Pancreas (tissue), 10 donors: ENCODE measurements around the gene MEAK7. TPM values are rescaled to one million over a fixed set of nuclear protein-coding genes. Genes with fewer than 3 reads are reported as not detected.

ENCODE experiments used
- ATAC-seq, 4 donors: fragments of 200-7000 bp; cut with Tn5 transposase; one replicate each; pipeline versions ENCODE4 v1.8.0 to v1.9.1; 2020; ENCODE audit warnings: mild to moderate bottlenecking in 4 of 4, moderate library complexity in 4 of 4
- DNase-seq, 6 donors: peaks; one replicate each; pipeline ENCODE4 v3.0.0-alpha.2; 2020
- FAIRE-seq: peaks from 2 replicates; lab custom pipeline; 2012; peaks lifted over from hg19 to GRCh38; lab: Jason Lieb, UNC
- H3K27ac ChIP-seq, 4 donors: fragments of 200-600 bp; sonication (generic); 1 replicate in 3 of 4; 2 replicates in 1 of 4; pipeline versions ENCODE4 v1.5.0 to v1.8.0; 2020
- H3K27me3 ChIP-seq, 4 donors: fragments of 200-600 bp; one replicate each; pipeline ENCODE4 v1.8.0; 2021
- H3K36me3 ChIP-seq, 3 donors: fragments of 200-600 bp; sonication (generic) in 1 of 3; one replicate each; pipeline versions ENCODE4 v1.5.0 to v1.8.0; 2020 to 2021
- H3K4me1 ChIP-seq, 3 donors: fragments of 200-600 bp; one replicate each; pipeline ENCODE4 v1.8.0; 2021
- H3K4me3 ChIP-seq, 4 donors: fragments of 200-600 bp; sonication (generic) in 2 of 4; one replicate each; pipeline versions ENCODE4 v1.5.0 to v1.8.0; 2020 to 2021
- H3K9me3 ChIP-seq, 4 donors: fragments of 200-600 bp; one replicate each; pipeline ENCODE4 v1.8.0; 2021
- WGBS, 2 donors: extraction: QIAGEN DNeasy Blood & Tissue Kit; methylation state at CpG; one replicate each; pipeline ENCODE4 v1.1.7; 2013; 5-methylcytosine and 5-hydroxymethylcytosine counted together
- intact Hi-C, 3 donors: fragments of 100-400 bp; cut with DNase I; formaldehyde crosslinking; loops; one replicate each; pipeline versions ENCODE4 v1.11.1 to v1.14.2; 2022
- polyA plus RNA-seq, 2 donors: library from polyadenylated mRNA; stranded (reverse); fragments of 200-250 nt; gene quantifications; one replicate each; pipeline ENCODE4 v1.2.3, GENCODE V29; 2013
- total RNA-seq, 6 donors: library from RNA; stranded (reverse); fragmentation: NEBNext Ultra II Directional in 4 of 6; extraction: Animal tissue kit (Norgen Biotek cat#: 25700) in 4 of 6; gene quantifications; one replicate each; pipeline versions ENCODE4 v1.2.1 to v1.2.4, GENCODE V29; 2021 to 2023
- TF ChIP-seq, protein P1 (sequence below), 4 donors: fragments of 200-600 bp; sonication (generic) in 3 of 4; IDR thresholded peaks; one replicate each; pipeline versions ENCODE4 v1.5.0 to v1.8.0; 2021; ENCODE audit warnings: antibody characterized with exemption in 4 of 4
- donor health status: healthy with polysubstance abuse.
- donor health status: DM: no; HTN: no; CAD: no; lungs with moderate emphysema.
- donor health status: DM: no; HTN: no; CAD: no.
- donor health status: control.
- donor health status: control.
- donor health status: Bipolar disorder and iron deficiency.
- donor health status: DM: yes; HTN: yes; CAD: no.
- donor health status: DM: no; HTN: no; CAD: no.
- donor health status: DM: no; HTN: no; CAD: no.
- donor health status: DM: yes; HTN: yes; CAD: no.

The MEAK7 gene
- total and polyA plus RNA-seq, 8 donors = 2.1 to 10.5 (median 4.8) TPM

DNA sequence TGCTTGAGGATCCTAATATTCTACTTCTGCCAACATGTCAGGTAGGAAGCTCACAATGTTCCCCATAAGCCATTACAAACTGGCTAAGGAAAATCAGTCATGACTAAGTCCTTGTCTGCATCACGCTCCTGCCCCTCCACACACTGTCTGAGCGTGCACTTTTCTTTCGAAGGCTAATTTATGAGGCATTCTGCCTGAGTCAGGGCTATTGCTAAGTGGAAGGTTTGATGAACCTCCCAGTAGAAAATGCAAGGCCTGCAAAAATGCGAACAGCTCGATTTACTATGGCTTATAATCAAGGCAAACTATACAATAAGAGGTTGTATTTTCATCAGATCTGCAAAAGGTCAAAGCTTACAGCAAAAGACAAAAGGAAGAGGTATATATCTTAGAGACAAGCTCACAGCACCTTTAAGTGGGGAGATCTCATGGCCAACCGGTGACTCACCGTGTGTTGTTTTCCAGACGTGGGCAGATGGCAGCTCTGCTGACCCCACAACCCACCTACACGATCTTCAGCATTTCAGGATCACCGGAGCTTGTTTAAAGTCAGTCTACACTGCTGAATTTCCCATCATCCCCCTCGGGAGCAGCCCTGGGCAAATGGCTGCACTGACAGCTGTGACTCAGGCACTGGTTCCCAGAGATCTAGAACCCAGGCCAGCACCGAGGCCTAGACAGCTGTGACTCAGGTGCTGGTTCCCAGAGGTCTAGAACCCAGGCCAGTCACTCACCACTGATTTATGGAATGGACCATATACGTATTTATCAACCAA is 26.1 kb downstream of the MEAK7 start:
- no peak overlapping the region for H3K27ac ChIP-seq
- no peaks in the 10 kb centered on the region for H3K9me3 ChIP-seq
- intact Hi-C loops = no loop called here
- TF ChIP-seq, protein P1, sequence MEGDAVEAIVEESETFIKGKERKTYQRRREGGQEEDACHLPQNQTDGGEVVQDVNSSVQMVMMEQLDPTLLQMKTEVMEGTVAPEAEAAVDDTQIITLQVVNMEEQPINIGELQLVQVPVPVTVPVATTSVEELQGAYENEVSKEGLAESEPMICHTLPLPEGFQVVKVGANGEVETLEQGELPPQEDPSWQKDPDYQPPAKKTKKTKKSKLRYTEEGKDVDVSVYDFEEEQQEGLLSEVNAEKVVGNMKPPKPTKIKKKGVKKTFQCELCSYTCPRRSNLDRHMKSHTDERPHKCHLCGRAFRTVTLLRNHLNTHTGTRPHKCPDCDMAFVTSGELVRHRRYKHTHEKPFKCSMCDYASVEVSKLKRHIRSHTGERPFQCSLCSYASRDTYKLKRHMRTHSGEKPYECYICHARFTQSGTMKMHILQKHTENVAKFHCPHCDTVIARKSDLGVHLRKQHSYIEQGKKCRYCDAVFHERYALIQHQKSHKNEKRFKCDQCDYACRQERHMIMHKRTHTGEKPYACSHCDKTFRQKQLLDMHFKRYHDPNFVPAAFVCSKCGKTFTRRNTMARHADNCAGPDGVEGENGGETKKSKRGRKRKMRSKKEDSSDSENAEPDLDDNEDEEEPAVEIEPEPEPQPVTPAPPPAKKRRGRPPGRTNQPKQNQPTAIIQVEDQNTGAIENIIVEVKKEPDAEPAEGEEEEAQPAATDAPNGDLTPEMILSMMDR (IDR thresholded peaks at IDR 0.05) = no peak
- no peak overlapping the region for H3K4me3 ChIP-seq
- H3K27me3 ChIP-seq = no peaks in the 10 kb centered on the region
- FAIRE-seq (no peak), ATAC-seq (peak in 1 of 4 donors; percentile 35), DNase-seq (no peak)
- H3K4me1 ChIP-seq = no peaks in the 10 kb centered on the region
- H3K36me3 ChIP-seq = peaks cover 0 to 7% (median 0%) of the 10 kb centered on the region in 3 donors
- 81% methylated on average over 13 of the region's 13 CpGs for WGBS, 2 donors

DNA sequence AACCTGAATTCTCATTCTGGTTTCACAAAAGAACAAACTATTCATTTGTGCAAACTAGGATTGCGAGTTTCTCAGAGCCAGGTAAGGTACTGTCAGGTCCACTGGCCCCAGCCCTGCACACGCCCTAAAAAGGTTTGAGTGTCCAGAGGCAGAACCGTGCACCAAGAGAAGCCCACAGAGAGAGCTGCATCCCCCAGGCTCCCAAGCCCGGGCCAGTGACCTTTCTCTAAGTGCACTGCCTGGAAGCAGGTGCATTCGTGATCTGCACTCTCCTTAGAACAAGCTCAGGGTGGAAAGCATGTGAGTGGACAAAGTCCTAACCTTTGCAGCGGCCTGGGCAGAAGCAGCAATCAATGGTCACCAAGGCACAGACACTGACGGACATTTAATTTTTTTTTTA is 26.8 kb downstream of the MEAK7 start:
- DNase-seq (no peak), ATAC-seq (no peak), FAIRE-seq (no peak)
- 74 to 77% methylated on average over 7 of the region's 7 CpGs for WGBS, 2 donors
- intact Hi-C loops = no loop called here
- TF ChIP-seq, protein P1 (IDR thresholded peaks at IDR 0.05) = no peak
- no peak overlapping the region for H3K4me3 ChIP-seq
- no peaks in the 10 kb centered on the region for H3K4me1 ChIP-seq
- peaks cover 0 to 7% (median 0%) of the 10 kb centered on the region in 3 donors for H3K36me3 ChIP-seq
- no peak overlapping the region for H3K27ac ChIP-seq
- H3K27me3 ChIP-seq = no peaks in the 10 kb centered on the region
- no peaks in the 10 kb centered on the region for H3K9me3 ChIP-seq

DNA sequence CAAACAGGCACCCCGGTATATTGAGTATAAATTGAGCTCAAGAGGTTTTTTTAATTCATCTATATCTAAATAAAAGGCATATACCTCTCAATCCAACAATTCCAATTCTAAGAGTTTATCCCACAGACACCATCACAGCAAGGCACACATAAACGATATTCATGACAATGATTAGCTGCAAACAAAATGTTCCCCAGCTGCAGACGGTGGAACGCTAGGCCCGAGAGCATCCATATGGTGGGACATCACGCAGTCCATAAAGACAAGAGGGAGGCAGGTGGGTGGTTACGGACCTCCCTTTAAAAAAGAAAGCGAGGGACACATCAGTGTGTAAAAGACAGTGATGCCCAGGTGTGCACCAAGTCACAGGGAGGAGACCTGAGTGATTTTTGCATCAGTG is 28.1 kb downstream of the MEAK7 start:
- 96 to 97% methylated on average over 8 of the region's 8 CpGs for WGBS, 2 donors
- H3K9me3 ChIP-seq = no peaks in the 10 kb centered on the region
- DNase-seq (no peak), FAIRE-seq (no peak), ATAC-seq (no peak)
- H3K4me3 ChIP-seq = no peak overlapping the region
- intact Hi-C loops = no loop called here
- peaks cover 0 to 7% (median 0%) of the 10 kb centered on the region in 3 donors for H3K36me3 ChIP-seq
- no peaks in the 10 kb centered on the region for H3K4me1 ChIP-seq
- no peaks in the 10 kb centered on the region for H3K27me3 ChIP-seq
- H3K27ac ChIP-seq = no peak overlapping the region
- TF ChIP-seq, protein P1 (IDR thresholded peaks at IDR 0.05) = no peak

DNA sequence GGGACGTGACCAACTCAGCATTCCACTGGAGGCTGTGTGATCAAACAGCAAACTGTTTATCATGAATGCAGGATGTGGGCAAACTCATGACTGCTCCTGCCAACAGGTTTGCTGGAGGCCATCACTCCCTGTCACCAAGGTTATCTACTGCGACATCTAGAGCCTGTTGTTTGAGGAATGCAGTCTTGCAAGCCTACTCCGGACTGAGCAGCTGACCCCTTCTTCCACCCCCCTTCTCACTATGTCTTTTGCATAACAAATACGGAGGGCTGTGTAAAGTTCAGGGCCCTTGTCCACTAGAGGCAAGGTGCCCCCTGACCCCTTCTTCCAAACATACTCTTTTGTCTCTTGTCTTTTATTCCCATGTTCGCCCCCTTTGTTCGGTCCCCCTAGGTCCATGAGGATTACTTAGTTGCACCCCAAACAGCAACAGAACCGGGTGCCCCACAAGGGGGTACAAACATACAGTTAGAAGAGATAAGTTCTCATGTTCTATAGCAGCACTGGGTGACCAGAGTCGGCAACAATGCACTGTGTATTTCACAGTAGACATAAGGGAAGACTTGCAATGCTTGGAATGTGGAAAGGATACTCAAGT is 28.7 kb downstream of the MEAK7 start:
- no peak overlapping the region for H3K27ac ChIP-seq
- DNase-seq (no peak), FAIRE-seq (no peak), ATAC-seq (no peak)
- TF ChIP-seq, protein P1 (IDR thresholded peaks at IDR 0.05) = no peak
- H3K27me3 ChIP-seq = no peaks in the 10 kb centered on the region
- no peak overlapping the region for H3K4me3 ChIP-seq
- peaks cover 0 to 7% (median 0%) of the 10 kb centered on the region in 3 donors for H3K36me3 ChIP-seq
- intact Hi-C loops = no loop called here
- no peaks in the 10 kb centered on the region for H3K4me1 ChIP-seq
- H3K9me3 ChIP-seq = no peaks in the 10 kb centered on the region
- WGBS, 2 donors = 67 to 78% methylated on average over 8 of the region's 8 CpGs

DNA sequence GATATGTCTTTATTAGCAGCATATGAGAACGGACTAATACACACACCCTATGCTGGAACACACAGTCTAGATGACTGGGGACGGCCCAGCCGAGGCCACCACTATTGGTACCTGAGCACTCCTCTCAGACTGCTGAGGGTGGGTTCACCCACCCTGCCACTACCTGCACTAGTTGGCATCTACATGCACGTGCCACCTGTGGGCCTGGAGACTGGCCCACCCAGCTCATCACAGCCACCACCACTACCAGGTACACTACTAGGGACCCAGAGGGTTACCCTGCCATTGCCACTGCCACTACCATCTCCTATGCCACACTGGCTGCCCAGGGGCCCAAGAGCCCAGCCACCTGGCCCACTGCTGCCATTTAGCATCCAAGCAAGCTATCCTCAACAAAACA is 32.5 kb downstream of the MEAK7 start:
- no peaks in the 10 kb centered on the region for H3K9me3 ChIP-seq
- no peaks in the 10 kb centered on the region for H3K27me3 ChIP-seq
- intact Hi-C loops = no loop called here
- DNase-seq = no peak
- TF ChIP-seq, protein P1 (IDR thresholded peaks at IDR 0.05) = no peak
- no peaks in the 10 kb centered on the region for H3K36me3 ChIP-seq
- H3K4me1 ChIP-seq = no peaks in the 10 kb centered on the region
- H3K27ac ChIP-seq = no peak overlapping the region
- H3K4me3 ChIP-seq = no peak overlapping the region
- WGBS, 2 donors = 84 to 97% methylated on average over 4 of the region's 4 CpGs
- FAIRE-seq = no peak
- no peak for ATAC-seq
